GM23338 (cell line): ENCODE measurements around the gene SLC25A17. TPM values are rescaled to one million over a fixed set of nuclear protein-coding genes. Genes with fewer than 3 reads are reported as not detected.

Experiments used
- ATAC-seq: fragments of 200-7000 bp; cut with Tn5 transposase; 3 replicates; pipeline ENCODE4 v1.9.1; 2020
- DNase-seq: peaks from one replicate; pipeline ENCODE4 v3.0.0-alpha.2; 2015; ENCODE audit warnings: low spot score
- H2AFZ ChIP-seq: fragments of 200-600 bp; sonication (generic); 2 replicates; pipeline ENCODE4 v1.8.0; 2016; ENCODE audit warnings: antibody characterized with exemption, mild to moderate bottlenecking, moderate library complexity
- H3F3A ChIP-seq: fragments of 200-600 bp; sonication (generic); replicated peaks from 2 replicates; pipeline ENCODE4 v1.8.0; 2017; ENCODE audit warnings: antibody characterized with exemption, mixed run types, low read depth
- H3K27ac ChIP-seq: fragments of 200-600 bp; sonication (generic); 2 replicates; pipeline ENCODE4 v1.6.1; 2016; ENCODE audit warnings: low read depth
- H3K27me3 ChIP-seq: fragments of 200-600 bp; sonication (generic); 2 replicates; pipeline ENCODE4 v1.8.0; 2016; ENCODE audit warnings: mild to moderate bottlenecking, mixed run types, moderate library complexity; ENCODE audit not compliant: insufficient read depth
- H3K36me3 ChIP-seq: fragments of 200-600 bp; sonication (generic); 2 replicates; pipeline ENCODE4 v1.8.0; 2016; ENCODE audit warnings: mild to moderate bottlenecking; ENCODE audit not compliant: insufficient read depth
- H3K4me1 ChIP-seq: fragments of 200-600 bp; sonication (generic); 2 replicates; pipeline ENCODE4 v1.8.0; 2016; ENCODE audit warnings: mild to moderate bottlenecking, moderate library complexity; ENCODE audit not compliant: insufficient read depth
- H3K4me2 ChIP-seq: fragments of 200-600 bp; sonication (generic); 2 replicates; pipeline ENCODE4 v1.7.1; 2017; ENCODE audit warnings: mixed run types
- H3K4me3 ChIP-seq: fragments of 200-600 bp; sonication (generic); 2 replicates; pipeline ENCODE4 v1.6.1; 2016; ENCODE audit warnings: mixed run types
- H3K79me2 ChIP-seq: fragments of 200-600 bp; sonication (generic); replicated peaks from 2 replicates; pipeline ENCODE4 v1.8.0; 2017; ENCODE audit warnings: mild to moderate bottlenecking; ENCODE audit not compliant: insufficient read depth
- H3K9me2 ChIP-seq: fragments of 200-600 bp; sonication (generic); 2 replicates; pipeline ENCODE4 v1.8.0; 2017; ENCODE audit not compliant: insufficient read depth
- H4K20me1 ChIP-seq: fragments of 200-600 bp; sonication (generic); replicated peaks from 2 replicates; pipeline ENCODE4 v1.8.0; 2017; ENCODE audit warnings: mild to moderate bottlenecking; ENCODE audit not compliant: insufficient read depth
- H3K27ac Mint-ChIP-seq: 2 replicates; pipeline ENCODE4 v1.8.0; 2020; ENCODE audit warnings: inconsistent platforms, mild to moderate bottlenecking, moderate library complexity, mixed read lengths
- H3K27me3 Mint-ChIP-seq: 3 replicates; pipeline ENCODE4 v1.8.0; 2022; ENCODE audit warnings: low read depth, mild to moderate bottlenecking, moderate library complexity, mixed read lengths, inconsistent platforms; ENCODE audit not compliant: insufficient read depth, poor library complexity
- H3K36me3 Mint-ChIP-seq: 3 replicates; pipeline ENCODE4 v1.8.0; 2021; ENCODE audit warnings: low read depth, mild to moderate bottlenecking, inconsistent platforms, moderate library complexity, mixed read lengths
- H3K4me1 Mint-ChIP-seq: 3 replicates; pipeline ENCODE4 v1.8.0; 2020; ENCODE audit warnings: mild to moderate bottlenecking, inconsistent platforms, mixed read lengths
- H3K4me3 Mint-ChIP-seq: 3 replicates; pipeline ENCODE4 v1.8.0; 2021; ENCODE audit warnings: moderate library complexity, mild to moderate bottlenecking, inconsistent platforms, mixed read lengths
- H3K9me3 Mint-ChIP-seq: 3 replicates; pipeline ENCODE4 v1.8.0; 2020; ENCODE audit warnings: moderate library complexity, mild to moderate bottlenecking, inconsistent platforms, mixed read lengths
- EZH2 ChIP-seq: fragments of 200-600 bp; sonication (generic); IDR thresholded peaks from one replicate; pipeline ENCODE4 v1.8.0; 2017; ENCODE audit warnings: antibody characterized with exemption, mild to moderate bottlenecking, low read depth; ENCODE audit not compliant: unreplicated experiment
- EZH2phosphoT487 ChIP-seq: fragments of 200-600 bp; sonication (generic); IDR thresholded peaks from one replicate; pipeline ENCODE4 v1.8.1; 2018; ENCODE audit warnings: antibody characterized with exemption; ENCODE audit not compliant: unreplicated experiment
- JUNB ChIP-seq: IDR thresholded peaks from one replicate; pipeline ENCODE4 v1.6.1; 2016; ENCODE audit warnings: antibody characterized with exemption; ENCODE audit not compliant: unreplicated experiment
- NANOG ChIP-seq: IDR thresholded peaks from 2 replicates; pipeline ENCODE4 v1.6.1; 2016; ENCODE audit warnings: antibody characterized with exemption, borderline replicate concordance
- POLR2AphosphoS5 ChIP-seq: IDR thresholded peaks from 2 replicates; pipeline ENCODE4 v1.6.1; 2016; ENCODE audit warnings: antibody characterized with exemption, low read depth
- REST ChIP-seq: IDR thresholded peaks from one replicate; pipeline ENCODE4 v1.6.1; 2018; ENCODE audit warnings: antibody characterized with exemption; ENCODE audit not compliant: unreplicated experiment
- STAT1 ChIP-seq: IDR thresholded peaks from one replicate; pipeline ENCODE4 v1.6.1; 2016; ENCODE audit warnings: antibody characterized with exemption; ENCODE audit not compliant: unreplicated experiment
- ZNF114 ChIP-seq: fragments of 250-450 bp; sonication (Bioruptor Pico); IDR thresholded peaks from 2 replicates; pipeline ENCODE4 v1.5.0; 2020; ENCODE audit warnings: mild to moderate bottlenecking, moderate library complexity
- ZNF331 ChIP-seq: fragments of 250-450 bp; sonication (Bioruptor Pico); IDR thresholded peaks from 2 replicates; pipeline ENCODE4 v1.5.0; 2020; ENCODE audit warnings: low read depth, mild to moderate bottlenecking, moderate library complexity
- polyA plus RNA-seq: library from polyadenylated mRNA; unstranded; fragments of >200 nt; fragmentation: Nextera tagmentation; extraction: Ambion mirVana; gene quantifications from 2 replicates; pipeline ENCODE4 v1.2.1, GENCODE V29; 2016
- total RNA-seq: library from RNA; depleted of rRNA; stranded (reverse); fragments of >200 nt; shearing (Covaris generic); gene quantifications from 2 replicates; pipeline ENCODE4 v1.2.3, GENCODE V29; 2014
- TF ChIP-seq, protein P1 (sequence below), 2 experiments: fragments of 200-600 bp in 1 of 2; sonication (generic) in 1 of 2; conservative IDR thresholded peaks; 2 replicates each; pipeline versions ENCODE4 v1.5.1 to v1.6.1; 2016 to 2017; ENCODE audit warnings: antibody characterized with exemption in 2 of 2, low read depth in 2 of 2, mild to moderate bottlenecking in 2 of 2, moderate library complexity in 1 of 2
- TF ChIP-seq, protein P2 (sequence below): IDR thresholded peaks from 2 replicates; pipeline ENCODE4 v1.6.1; 2016; ENCODE audit warnings: antibody characterized with exemption

SLC25A17 gene
- total and polyA plus RNA-seq, 2 experiments from 2014 or later: 35.4 to 43.6 TPM

- no peak for TF ChIP-seq REST
Observed at GRCh38 chr22:40838486-40838885, 19.3 kb upstream of the SLC25A17 start (continued).

GRCh38 chr22:40834619-40835018 lies 15.5 kb upstream of the SLC25A17 start:
- no peaks in the 10 kb centered on the region for H3F3A ChIP-seq
- Mint-ChIP-seq H3K27me3 (no peaks in the 10 kb centered on the region), H3K4me1 (no peaks in the 10 kb centered on the region), H3K9me3 (no peaks in the 10 kb centered on the region), H3K36me3 (peaks cover 77% of the 10 kb centered on the region), H3K4me3 (no peak overlapping the region), H3K27ac (no peak overlapping the region)
- no peak overlapping the region for H2AFZ ChIP-seq
- peaks cover 7% of the 10 kb centered on the region for H4K20me1 ChIP-seq
- H3K4me3 ChIP-seq: no peak overlapping the region
- H3K27ac ChIP-seq: no peak overlapping the region
- peaks cover 30% of the 10 kb centered on the region for H3K79me2 ChIP-seq
- peaks cover 42% of the 10 kb centered on the region; the same call in 1 of the 2 replicates for H3K36me3 ChIP-seq
- no peaks in the 10 kb centered on the region for H3K9me2 ChIP-seq
- TF ChIP-seq ZNF331: no peak
- no peak for TF ChIP-seq NANOG
- no peak for TF ChIP-seq JUNB
- no peak for TF ChIP-seq EZH2phosphoT487
- TF ChIP-seq STAT1: no peak
- no peak for TF ChIP-seq POLR2AphosphoS5
- no peaks in the 10 kb centered on the region for H3K4me1 ChIP-seq
- H3K27me3 ChIP-seq: no peaks in the 10 kb centered on the region
- DNase-seq (no peak), ATAC-seq (no peak)
- H3K4me2 ChIP-seq: no peak overlapping the region

GRCh38 chr22:40829131-40829530 lies 10.0 kb upstream of the SLC25A17 start:
- H3K4me1 ChIP-seq: peaks cover 19% of the 10 kb centered on the region
- H2AFZ ChIP-seq: no peak overlapping the region
- H3K36me3 ChIP-seq: peaks cover 22% of the 10 kb centered on the region; the same call in 1 of the 2 replicates
- H3K4me3 ChIP-seq: no peak overlapping the region
- H3K27me3 ChIP-seq: no peaks in the 10 kb centered on the region
- no peaks in the 10 kb centered on the region for H3K79me2 ChIP-seq
- H3K9me2 ChIP-seq: no peaks in the 10 kb centered on the region
- 0 out of 2 replicates have a peak, but pooled peaks cover 3% of the 10 kb centered on the region for H4K20me1 ChIP-seq
- DNase-seq (no peak), ATAC-seq (no peak)
- Mint-ChIP-seq H3K4me1 (peaks cover 25% of the 10 kb centered on the region; the same call in 2 of the 3 replicates), H3K27ac (no peak overlapping the region), H3K4me3 (no peak overlapping the region), H3K36me3 (peaks cover 71% of the 10 kb centered on the region), H3K27me3 (no peaks in the 10 kb centered on the region), H3K9me3 (no peaks in the 10 kb centered on the region)
- H3K27ac ChIP-seq: peak overlapping the region; percentile 96
- no peak overlapping the region for H3K4me2 ChIP-seq
- no peaks in the 10 kb centered on the region; the same call in 1 of the 2 replicates for H3F3A ChIP-seq
- TF ChIP-seq, protein P1, sequence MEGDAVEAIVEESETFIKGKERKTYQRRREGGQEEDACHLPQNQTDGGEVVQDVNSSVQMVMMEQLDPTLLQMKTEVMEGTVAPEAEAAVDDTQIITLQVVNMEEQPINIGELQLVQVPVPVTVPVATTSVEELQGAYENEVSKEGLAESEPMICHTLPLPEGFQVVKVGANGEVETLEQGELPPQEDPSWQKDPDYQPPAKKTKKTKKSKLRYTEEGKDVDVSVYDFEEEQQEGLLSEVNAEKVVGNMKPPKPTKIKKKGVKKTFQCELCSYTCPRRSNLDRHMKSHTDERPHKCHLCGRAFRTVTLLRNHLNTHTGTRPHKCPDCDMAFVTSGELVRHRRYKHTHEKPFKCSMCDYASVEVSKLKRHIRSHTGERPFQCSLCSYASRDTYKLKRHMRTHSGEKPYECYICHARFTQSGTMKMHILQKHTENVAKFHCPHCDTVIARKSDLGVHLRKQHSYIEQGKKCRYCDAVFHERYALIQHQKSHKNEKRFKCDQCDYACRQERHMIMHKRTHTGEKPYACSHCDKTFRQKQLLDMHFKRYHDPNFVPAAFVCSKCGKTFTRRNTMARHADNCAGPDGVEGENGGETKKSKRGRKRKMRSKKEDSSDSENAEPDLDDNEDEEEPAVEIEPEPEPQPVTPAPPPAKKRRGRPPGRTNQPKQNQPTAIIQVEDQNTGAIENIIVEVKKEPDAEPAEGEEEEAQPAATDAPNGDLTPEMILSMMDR (conservative IDR thresholded peaks at IDR 0.05; ENCODE audit: low read depth in 2 of 2): no peak
- no peak for TF ChIP-seq NANOG
- TF ChIP-seq ZNF331: no peak
- TF ChIP-seq, protein P2, sequence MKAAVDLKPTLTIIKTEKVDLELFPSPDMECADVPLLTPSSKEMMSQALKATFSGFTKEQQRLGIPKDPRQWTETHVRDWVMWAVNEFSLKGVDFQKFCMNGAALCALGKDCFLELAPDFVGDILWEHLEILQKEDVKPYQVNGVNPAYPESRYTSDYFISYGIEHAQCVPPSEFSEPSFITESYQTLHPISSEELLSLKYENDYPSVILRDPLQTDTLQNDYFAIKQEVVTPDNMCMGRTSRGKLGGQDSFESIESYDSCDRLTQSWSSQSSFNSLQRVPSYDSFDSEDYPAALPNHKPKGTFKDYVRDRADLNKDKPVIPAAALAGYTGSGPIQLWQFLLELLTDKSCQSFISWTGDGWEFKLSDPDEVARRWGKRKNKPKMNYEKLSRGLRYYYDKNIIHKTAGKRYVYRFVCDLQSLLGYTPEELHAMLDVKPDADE: no peak
- no peak for TF ChIP-seq REST
- no peak for TF ChIP-seq ZNF114 (CRISPR knock-in tag)
- TF ChIP-seq POLR2AphosphoS5: no peak
- TF ChIP-seq EZH2: no peak
- no peak for TF ChIP-seq EZH2phosphoT487
